IMR-90 (cell line): ENCODE data around the gene IMMT. TPM values are rescaled to one million over a fixed set of nuclear protein-coding genes. Genes with fewer than 3 reads are reported as not detected.

Experiments
- ATAC-seq: fragments of 200-7000 bp; cut with Tn5 transposase; 2 replicates; pipeline ENCODE4 v1.9.1; 2020; ENCODE audit warnings: low read depth, mild to moderate bottlenecking, moderate library complexity
- BruUV-seq: library from RNA; stranded (reverse); fragments of 400-500 nt; replicated peaks from 2 replicates; lab custom pipeline; 2021; lab: Mats Ljungman, UMichigan
- CTCF ChIA-PET: fragments of 300-600 bp; formaldehyde crosslinking; extraction: SDS; loops from one replicate; lab custom pipeline; 2021; ENCODE audit warnings: antibody characterized with exemption; lab: Yijun Ruan, JAX
- POLR2A ChIA-PET: fragments of 300-600 bp; sonication (Branson Sonifier 250); formaldehyde crosslinking; loops from one replicate; lab custom pipeline; 2022; ENCODE audit warnings: antibody characterized with exemption; ENCODE audit not compliant: unreplicated experiment; lab: Charles Lee
- DNase-seq: peaks from one replicate; pipeline ENCODE4 v3.0.0; 2013
- H2AFZ ChIP-seq: replicated peaks from 2 replicates; pipeline ENCODE3; 2013; ENCODE audit warnings: low read length, mild to moderate bottlenecking; ENCODE audit not compliant: poor library complexity
- H2AK5ac ChIP-seq: 2 replicates; pipeline ENCODE4 v1.6.1; 2013; ENCODE audit warnings: low read depth, low read length, inconsistent platforms
- H2AK9ac ChIP-seq: replicated peaks from 2 replicates; pipeline ENCODE3; 2013; ENCODE audit warnings: mild to moderate bottlenecking, low read depth, low read length, moderate library complexity; ENCODE audit not compliant: poor library complexity
- H2BK120ac ChIP-seq: 2 replicates; pipeline ENCODE4 v1.6.1; 2013; ENCODE audit warnings: low read depth, low read length, inconsistent platforms
- H2BK15ac ChIP-seq: 3 replicates; pipeline ENCODE4 v1.6.1; 2013; ENCODE audit warnings: low read depth, low read length, inconsistent platforms
- H2BK20ac ChIP-seq: 2 replicates; pipeline ENCODE4 v1.6.1; 2013; ENCODE audit warnings: low read depth, mild to moderate bottlenecking, inconsistent platforms, low read length, moderate library complexity
- H2BK5ac ChIP-seq: 2 replicates; pipeline ENCODE4 v1.6.1; 2013; ENCODE audit warnings: mild to moderate bottlenecking, low read depth, low read length, inconsistent platforms; ENCODE audit not compliant: poor library complexity, severe bottlenecking
- H3K14ac ChIP-seq: replicated peaks from 2 replicates; pipeline ENCODE4 v1.6.1; 2013; ENCODE audit warnings: low read depth, low read length, inconsistent platforms
- H3K18ac ChIP-seq: 2 replicates; pipeline ENCODE4 v1.6.1; 2013; ENCODE audit warnings: low read depth, low read length, control low read depth
- H3K23ac ChIP-seq: 2 replicates; pipeline ENCODE4 v1.6.1; 2013; ENCODE audit warnings: low read depth, low read length, inconsistent platforms
- H3K27ac ChIP-seq: 2 replicates; pipeline ENCODE4 v1.5.1; 2013; ENCODE audit warnings: mild to moderate bottlenecking, control low read depth, low read length; ENCODE audit not compliant: insufficient read depth
- H3K27me3 ChIP-seq: 2 replicates; pipeline ENCODE4 v1.6.1; 2013; ENCODE audit warnings: low read length; ENCODE audit not compliant: control insufficient read depth, insufficient read depth
- H3K36me3 ChIP-seq: 2 replicates; pipeline ENCODE4 v1.6.1; 2013; ENCODE audit warnings: low read length, mixed read lengths; ENCODE audit not compliant: control insufficient read depth, insufficient read depth
- H3K4ac ChIP-seq: 2 replicates; pipeline ENCODE4 v1.6.1; 2013; ENCODE audit warnings: low read depth, low read length, inconsistent platforms
- H3K4me1 ChIP-seq: 2 replicates; pipeline ENCODE4 v1.6.1; 2013; ENCODE audit warnings: low read length, mixed read lengths; ENCODE audit not compliant: control insufficient read depth, insufficient read depth
- H3K4me2 ChIP-seq: 2 replicates; pipeline ENCODE4 v1.6.1; 2013; ENCODE audit warnings: low read depth, mild to moderate bottlenecking, control low read depth, low read length, moderate library complexity
- H3K4me3 ChIP-seq: 2 replicates; pipeline ENCODE4 v1.5.1; 2013; ENCODE audit warnings: low read depth, mild to moderate bottlenecking, control low read depth, low read length, moderate library complexity; ENCODE audit not compliant: insufficient read depth
- H3K56ac ChIP-seq: 2 replicates; pipeline ENCODE4 v1.6.1; 2013; ENCODE audit warnings: low read length, inconsistent platforms; ENCODE audit not compliant: insufficient read depth; ENCODE audit errors: extremely low read depth
- H3K79me1 ChIP-seq, 2 experiments: 2 replicates each; pipeline ENCODE4 v1.6.1; 2013; ENCODE audit warnings: low read length in 2 of 2, inconsistent platforms in 1 of 2, low read depth in 1 of 2
- H3K9ac ChIP-seq: 2 replicates; pipeline ENCODE4 v1.6.1; 2013; ENCODE audit warnings: low read depth, low read length, control low read depth
- H3K9me1 ChIP-seq: 2 replicates; pipeline ENCODE4 v1.6.1; 2013; ENCODE audit warnings: low read length, inconsistent platforms; ENCODE audit not compliant: insufficient read depth
- H3K9me3 ChIP-seq: 2 replicates; pipeline ENCODE4 v1.6.1; 2013; ENCODE audit warnings: low read length; ENCODE audit not compliant: control insufficient read depth, insufficient read depth
- H4K20me1 ChIP-seq: 2 replicates; pipeline ENCODE4 v1.6.1; 2013; ENCODE audit warnings: low read length, inconsistent platforms; ENCODE audit not compliant: insufficient read depth
- H4K5ac ChIP-seq: 2 replicates; pipeline ENCODE4 v1.6.1; 2013; ENCODE audit warnings: mild to moderate bottlenecking, low read depth, low read length, control low read depth
- H4K8ac ChIP-seq, 2 experiments: 2 replicates each; pipeline ENCODE4 v1.6.1; 2013; ENCODE audit warnings: low read depth in 2 of 2, low read length in 2 of 2, control low read depth in 1 of 2, inconsistent platforms in 1 of 2
- H4K91ac ChIP-seq: 2 replicates; pipeline ENCODE4 v1.6.1; 2013; ENCODE audit warnings: low read depth, low read length, inconsistent platforms; ENCODE audit not compliant: insufficient read depth
- MAFK ChIP-seq: IDR thresholded peaks from 2 replicates; pipeline ENCODE4 v1.6.1; 2012; ENCODE audit warnings: low read depth, low read length, improper control_type of control experiment
- USF2 ChIP-seq: fragments of 150-350 bp; IDR thresholded peaks from 2 replicates; pipeline ENCODE4 v1.6.1; 2017; ENCODE audit warnings: mild to moderate bottlenecking, antibody characterized with exemption, low read length, low read depth
- WGBS, 2 experiments: methylation state at CpG; one replicate each; pipeline versions ENCODE4 v1.1.5 to v1.1.7; 2013; ENCODE audit warnings: missing lambda C conversion rate in 2 of 2; ENCODE audit not compliant: insufficient read length in 1 of 2; ENCODE audit errors: extremely low coverage in 2 of 2; 5-methylcytosine and 5-hydroxymethylcytosine counted together
- dilution Hi-C: fragments of 300-500 bp; cut with HindIII; formaldehyde crosslinking; loops from one replicate; pipeline ENCODE4 v1.14.3; 2018; ENCODE audit warnings: low sequenced_read_pairs; ENCODE audit not compliant: unreplicated experiment
- in situ Hi-C: fragments of 300-500 bp; cut with MboI; formaldehyde crosslinking; loops from 3 replicates; pipeline ENCODE4 v1.14.3; 2019; ENCODE audit warnings: low sequenced_read_pairs, inconsistent platforms, mixed read lengths
- intact Hi-C: fragments of 100-400 bp; cut with micrococcal nuclease; formaldehyde crosslinking; loops from 2 replicates; pipeline ENCODE4 v1.10.0; 2022
- polyA plus RNA-seq, 3 experiments: library from polyadenylated mRNA; depleted of rRNA; stranded (reverse); fragments of >200 nt; gene quantifications; 2 replicates each; pipeline ENCODE4 v1.2.3, GENCODE V29; 2012; ENCODE audit warnings: low replicate concordance in 1 of 3
- total RNA-seq: library from RNA; depleted of rRNA; stranded (reverse); fragments of >200 nt; gene quantifications from 2 replicates; pipeline ENCODE4 v1.2.3, GENCODE V29; 2012

The IMMT gene
- total and polyA plus RNA-seq, 2 of the 4 experiments (the other 2 are of a cell fraction), result 50.5 to 87.3 TPM

GRCh38 chr2:86238354-86238753 lies 43.1 kb upstream of the IMMT start:
- H3K9me3 ChIP-seq, result no peaks in the 10 kb centered on the region
- dilution Hi-C loops, result no loop called here
- H3K27me3 ChIP-seq, result peaks cover 44% of the 10 kb centered on the region
- no peak overlapping the region for H3K56ac ChIP-seq
- H4K5ac ChIP-seq, result no peak overlapping the region
- intact Hi-C loops, result no loop called here
- in situ Hi-C loops, result no loop called here
- CTCF ChIA-PET, result no interaction called here
- H3K27ac ChIP-seq, result no peak overlapping the region
- H4K8ac ChIP-seq, result no peak overlapping the region
- H3K18ac ChIP-seq, result no peak overlapping the region
- H3K9me1 ChIP-seq, result no peaks in the 10 kb centered on the region
- no peak overlapping the region for H3K4me2 ChIP-seq
- no peak overlapping the region for H3K4ac ChIP-seq
- no peak overlapping the region for H2AFZ ChIP-seq
- H4K91ac ChIP-seq, result no peak overlapping the region
- TF ChIP-seq MAFK (no peak), USF2 (no peak)
- no CpG with 5 or more reads among the region's 5 CpGs for WGBS, 2 experiments
- no peak overlapping the region for H2BK15ac ChIP-seq
- no peak overlapping the region for H3K23ac ChIP-seq
- ATAC-seq, result no peak
- no peaks in the 10 kb centered on the region for H3K36me3 ChIP-seq
- no peak overlapping the region for H3K9ac ChIP-seq
- no peak overlapping the region for H2BK5ac ChIP-seq
- H2BK20ac ChIP-seq, result no peak overlapping the region
- no peak overlapping the region for H3K4me3 ChIP-seq
- no TSS peak for BruUV-seq
- H3K79me1 ChIP-seq, result no peaks in the 10 kb centered on the region
- DNase-seq, result no peak
- no peaks in the 10 kb centered on the region for H4K20me1 ChIP-seq
- POLR2A ChIA-PET, result no interaction called here
- no peaks in the 10 kb centered on the region for H3K4me1 ChIP-seq
- no peak overlapping the region for H2AK5ac ChIP-seq
- H3K14ac ChIP-seq, result no peak overlapping the region
- no peak overlapping the region for H2AK9ac ChIP-seq
- H2BK120ac ChIP-seq, result no peak overlapping the region
